Ovary (tissue), 3 donors: ENCODE data around the gene GPR152.
"Not testable (repeated sequence)": the region's sequence is repeated elsewhere in the genome, so short reads cannot be mapped to it uniquely, and the experiment has no call there.

Experiments
- EP300 ChIP-seq: sonication (generic); formaldehyde crosslinking; IDR thresholded peaks from one replicate; pipeline ENCODE4 v1.6.1; 2017; ENCODE audit warnings: antibody characterized with exemption
- TF ChIP-seq, protein P1 (sequence below), 3 donors: fragments of 450-650 bp in 2 of 3; fragments of 200-600 bp in 1 of 3; IDR thresholded peaks; one replicate each; pipeline versions ENCODE4 v1.5.1 to v1.8.0; 2016 to 2022; ENCODE audit warnings: antibody characterized with exemption in 3 of 3, mild to moderate bottlenecking in 1 of 3
- donor health status: DM: no; HTN: no; CAD: no.

DNA sequence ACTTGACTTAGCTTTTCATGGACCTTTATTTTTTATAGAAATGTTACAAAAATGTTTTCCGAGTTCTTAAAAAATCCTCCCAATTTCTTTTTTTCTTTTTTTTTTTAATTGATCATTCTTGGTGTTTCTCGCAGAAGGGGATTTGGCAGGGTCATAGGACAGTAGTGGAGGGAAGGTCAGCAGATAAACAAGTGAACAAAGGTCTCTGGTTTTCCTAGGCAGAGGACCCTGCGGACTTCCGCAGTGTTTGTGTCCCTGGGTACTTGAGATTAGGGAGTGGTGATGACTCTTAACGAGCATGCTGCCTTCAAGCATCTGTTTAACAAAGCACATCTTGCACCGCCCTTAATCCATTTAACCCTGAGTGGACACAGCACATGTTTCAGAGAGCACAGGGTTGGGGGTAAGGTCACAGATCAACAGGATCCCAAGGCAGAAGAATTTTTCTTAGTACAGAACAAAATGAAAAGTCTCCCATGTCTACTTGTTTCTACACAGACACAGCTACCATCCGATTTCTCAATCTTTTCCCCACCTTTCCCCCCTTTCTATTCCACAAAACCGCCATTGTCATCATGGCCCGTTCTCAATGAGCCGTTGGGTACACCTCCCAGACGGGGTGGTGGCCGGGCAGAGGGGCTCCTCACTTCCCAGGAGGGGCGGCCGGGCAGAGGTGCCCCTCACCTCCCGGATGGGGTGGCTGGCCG, 25.0 kb upstream of the GPR152 start:
- TF ChIP-seq, protein P1, sequence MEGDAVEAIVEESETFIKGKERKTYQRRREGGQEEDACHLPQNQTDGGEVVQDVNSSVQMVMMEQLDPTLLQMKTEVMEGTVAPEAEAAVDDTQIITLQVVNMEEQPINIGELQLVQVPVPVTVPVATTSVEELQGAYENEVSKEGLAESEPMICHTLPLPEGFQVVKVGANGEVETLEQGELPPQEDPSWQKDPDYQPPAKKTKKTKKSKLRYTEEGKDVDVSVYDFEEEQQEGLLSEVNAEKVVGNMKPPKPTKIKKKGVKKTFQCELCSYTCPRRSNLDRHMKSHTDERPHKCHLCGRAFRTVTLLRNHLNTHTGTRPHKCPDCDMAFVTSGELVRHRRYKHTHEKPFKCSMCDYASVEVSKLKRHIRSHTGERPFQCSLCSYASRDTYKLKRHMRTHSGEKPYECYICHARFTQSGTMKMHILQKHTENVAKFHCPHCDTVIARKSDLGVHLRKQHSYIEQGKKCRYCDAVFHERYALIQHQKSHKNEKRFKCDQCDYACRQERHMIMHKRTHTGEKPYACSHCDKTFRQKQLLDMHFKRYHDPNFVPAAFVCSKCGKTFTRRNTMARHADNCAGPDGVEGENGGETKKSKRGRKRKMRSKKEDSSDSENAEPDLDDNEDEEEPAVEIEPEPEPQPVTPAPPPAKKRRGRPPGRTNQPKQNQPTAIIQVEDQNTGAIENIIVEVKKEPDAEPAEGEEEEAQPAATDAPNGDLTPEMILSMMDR (IDR thresholded peaks at IDR 0.05), result not testable (repeated sequence)
- not testable (repeated sequence) for TF ChIP-seq EP300
